Motor neuron (in vitro differentiated cells): Measurements from ENCODE around the gene WWOX. TPM values are rescaled to one million over a fixed set of nuclear protein-coding genes. Genes with fewer than 3 reads are reported as not detected.

Experiments used
- ATAC-seq, 8 experiments: fragments of 200-7000 bp; cut with Tn5 transposase; replicated peaks in 6 of 8; 2 replicates each; pipeline ENCODE4 v1.8.0; 2021; ENCODE audit warnings: mild to moderate bottlenecking in 8 of 8, moderate library complexity in 8 of 8
- H3K27ac ChIP-seq, 2 donors: fragments of 250-450 bp; sonication (Bioruptor Pico); 2 replicates each; pipeline ENCODE4 v1.9.0; 2021; ENCODE audit warnings: antibody characterized with exemption in 2 of 2, mild to moderate bottlenecking in 2 of 2, moderate library complexity in 1 of 2
- H3K4me1 ChIP-seq, 2 donors: fragments of 250-450 bp; sonication (Bioruptor Pico); replicated peaks in 1 of 2; 2 replicates each; pipeline ENCODE4 v1.6.1; 2021; ENCODE audit warnings: antibody characterized with exemption in 2 of 2, mild to moderate bottlenecking in 2 of 2, moderate library complexity in 1 of 2
- H3K4me3 ChIP-seq, 5 donors: fragments of 250-450 bp; sonication (Bioruptor Pico); 2 replicates each; pipeline ENCODE4 v1.9.0; 2021; ENCODE audit warnings: antibody characterized with exemption in 5 of 5, mild to moderate bottlenecking in 5 of 5, moderate library complexity in 4 of 5
- whole genome bisulfite sequencing, 10 experiments: fragments of 450-650 bp; shearing (Covaris generic); methylation state at CpG; one replicate each; pipeline ENCODE4 v1.0.0; 2022; 5-methylcytosine and 5-hydroxymethylcytosine counted together
- in situ Hi-C, 9 experiments: fragments of 400-800 bp; cut with MboI; loops; one replicate each; pipeline ENCODE4 v1.15.0; 2021; ENCODE audit warnings: low sequenced_read_pairs in 9 of 9, low pct_unique_long_range_greater_than_20kb in 2 of 9; ENCODE audit not compliant: unreplicated experiment in 9 of 9
- total RNA-seq, 8 experiments: library from RNA; unstranded; fragments of 300-600 nt; gene quantifications; 2 replicates each; pipeline versions ENCODE4 v1.2.3 to v1.2.4, GENCODE V29; 2022

The WWOX gene
- total RNA-seq, 8 experiments from 2014 or later: 10.3 to 27.8 (median 12.3) TPM

GRCh38 chr16:78249056-78249455 lies 149.6 kb downstream of the WWOX start:
- in situ Hi-C loops: loop anchor here in 1 of 9 experiments (25.0 kb wide), 1 partner anchor 213 kb away; no protein-coding TSS in a partner anchor
- Histone ChIP-seq H3K4me1 (peaks cover 11 to 16% of the 10 kb centered on the region in 2 donors), H3K4me3 (no peak overlapping the region), H3K27ac (no peak overlapping the region)
- 46 to 95% (median 80%) methylated on average over 2 to 10 of the region's 13 CpGs; no CpG with 5 or more reads in 3 of the 10 experiments for WGBS, 10 experiments
- peak in 1 of 8 experiments; percentile 41 for ATAC-seq

- H3K27ac ChIP-seq: no peak overlapping the region
- in situ Hi-C loops: loop anchor here in 1 of 9 experiments (25.0 kb wide), 1 partner anchor 212 kb away; no protein-coding TSS in a partner anchor
- no peak overlapping the region for H3K4me3 ChIP-seq
- no peak for ATAC-seq
- WGBS, 10 experiments: 53 to 100% (median 90%) methylated on average over 1 to 3 of the region's 3 CpGs; no CpG with 5 or more reads in 6 of the 10 experiments
- H3K4me1 ChIP-seq: peaks cover 11 to 16% of the 10 kb centered on the region in 2 donors
Observed at GRCh38 chr16:78249832-78250231, 150.4 kb downstream of the WWOX start.

- in situ Hi-C loops: no loop called here
- 13 to 100% (median 89%) methylated on average over 1 to 5 of the region's 5 CpGs; no CpG with 5 or more reads in 1 of the 10 experiments for WGBS, 10 experiments
- Histone ChIP-seq H3K27ac (no peak overlapping the region), H3K4me1 (peaks cover 8 to 11% of the 10 kb centered on the region in 2 donors), H3K4me3 (no peak overlapping the region)
- no peak for ATAC-seq
Observed at GRCh38 chr16:78251115-78251514, 151.7 kb downstream of the WWOX start.

- no peak for ATAC-seq
- WGBS, 10 experiments: 42 to 100% (median 75%) methylated on average over 1 to 5 of the region's 5 CpGs
- in situ Hi-C loops: no loop called here
- Histone ChIP-seq H3K4me1 (no peaks in the 10 kb centered on the region), H3K4me3 (no peak overlapping the region), H3K27ac (no peak overlapping the region)
Observed at GRCh38 chr16:78252757-78253156, 153.3 kb downstream of the WWOX start.

GRCh38 chr16:78254841-78255240 lies 155.4 kb downstream of the WWOX start:
- Histone ChIP-seq H3K4me1 (no peaks in the 10 kb centered on the region), H3K4me3 (no peak overlapping the region), H3K27ac (no peak overlapping the region)
- in situ Hi-C loops: no loop called here
- no peak for ATAC-seq
- WGBS, 10 experiments: 67 to 100% (median 100%) methylated on average over 1 of the region's 1 CpG; no CpG with 5 or more reads in 4 of the 10 experiments

GRCh38 chr16:78256686-78257375 lies 157.4 kb downstream of the WWOX start:
- H3K4me1 ChIP-seq: no peaks in the 10 kb centered on the region
- ATAC-seq: no peak
- no peak overlapping the region for H3K4me3 ChIP-seq
- 40 to 100% (median 80%) methylated on average over 1 to 7 of the region's 7 CpGs; no CpG with 5 or more reads in 1 of the 10 experiments for WGBS, 10 experiments
- H3K27ac ChIP-seq: no peak overlapping the region
- in situ Hi-C loops: no loop called here

- no peak overlapping the region for H3K4me3 ChIP-seq
- peak in 1 of 8 experiments; percentile 51 for ATAC-seq
Observed at GRCh38 chr16:78257376-78257728, 157.9 kb downstream of the WWOX start.

GRCh38 chr16:78258375-78259065 lies 159.1 kb downstream of the WWOX start:
- in situ Hi-C loops: no loop called here
- Histone ChIP-seq H3K4me1 (no peaks in the 10 kb centered on the region), H3K4me3 (no peak overlapping the region), H3K27ac (no peak overlapping the region)
- peak in 1 of 8 experiments; percentile 70 for ATAC-seq
- 8 to 80% (median 53%) methylated on average over 3 to 9 of the region's 9 CpGs for WGBS, 10 experiments

More at GRCh38 chr16:78257376-78257728, 157.9 kb downstream of the WWOX start:
- Histone ChIP-seq H3K4me1 (no peaks in the 10 kb centered on the region), H3K27ac (no peak overlapping the region)
- 35 to 100% (median 55%) methylated on average over 2 to 7 of the region's 8 CpGs for WGBS, 10 experiments
- in situ Hi-C loops: no loop called here

- Histone ChIP-seq H3K4me1 (no peaks in the 10 kb centered on the region), H3K27ac (no peak overlapping the region), H3K4me3 (no peak overlapping the region)
- in situ Hi-C loops: no loop called here
- ATAC-seq: peak in 1 of 8 experiments; percentile 39
- 21 to 77% (median 60%) methylated on average over 1 to 5 of the region's 5 CpGs; no CpG with 5 or more reads in 1 of the 10 experiments for WGBS, 10 experiments
Observed at GRCh38 chr16:78259873-78260272, 160.4 kb downstream of the WWOX start.

GRCh38 chr16:78264642-78265041 lies 165.2 kb downstream of the WWOX start:
- Histone ChIP-seq H3K4me1 (peaks cover 0 to 7% of the 10 kb centered on the region in 2 donors), H3K4me3 (no peak overlapping the region), H3K27ac (no peak overlapping the region)
- WGBS, 10 experiments: 67 to 100% (median 100%) methylated on average over 1 to 3 of the region's 6 CpGs; no CpG with 5 or more reads in 3 of the 10 experiments
- in situ Hi-C loops: no loop called here
- ATAC-seq: no peak

GRCh38 chr16:78269256-78269655 lies 169.8 kb downstream of the WWOX start:
- in situ Hi-C loops: no loop called here
- ATAC-seq: peak in 5 of 8 experiments; percentile 84 to 99 (median 92)
- 0 to 70% (median 30%) methylated on average over 1 to 7 of the region's 7 CpGs; no CpG with 5 or more reads in 4 of the 10 experiments for WGBS, 10 experiments
- no peak overlapping the region for H3K27ac ChIP-seq
- H3K4me1 ChIP-seq: peaks cover 0 to 8% of the 10 kb centered on the region in 2 donors
- H3K4me3 ChIP-seq: no peak overlapping the region

- no peak for ATAC-seq
- Histone ChIP-seq H3K4me3 (no peak overlapping the region), H3K4me1 (peaks cover 2 to 13% of the 10 kb centered on the region in 2 donors), H3K27ac (no peak overlapping the region)
- 14 to 100% (median 100%) methylated on average over 1 to 2 of the region's 3 CpGs; no CpG with 5 or more reads in 4 of the 10 experiments for WGBS, 10 experiments
- in situ Hi-C loops: no loop called here
Observed at GRCh38 chr16:78271981-78272380, 172.5 kb downstream of the WWOX start.

- Histone ChIP-seq H3K4me3 (no peak overlapping the region), H3K27ac (no peak overlapping the region), H3K4me1 (peaks cover 27 to 33% of the 10 kb centered on the region in 2 donors)
- in situ Hi-C loops: no loop called here
- WGBS, 10 experiments: 0 to 100% (median 46%) methylated on average over 1 to 4 of the region's 4 CpGs; no CpG with 5 or more reads in 2 of the 10 experiments
- ATAC-seq: no peak
Observed at GRCh38 chr16:78274771-78275170, 175.3 kb downstream of the WWOX start.
